Astrocyte (in vitro differentiated cells and primary cell): ENCODE data around the gene PKNOX2. TPM values are rescaled to one million over a fixed set of nuclear protein-coding genes. Genes with fewer than 3 reads are reported as not detected.

ENCODE experiments used
- DNase-seq: peaks from one replicate; pipeline ENCODE4 v3.0.0-alpha.2; 2010; ENCODE audit warnings: low read depth
- FAIRE-seq: peaks from 2 replicates; lab custom pipeline; 2011; peaks lifted over from hg19 to GRCh38; lab: Jason Lieb, UNC
- H2AFZ ChIP-seq: 2 replicates; pipeline ENCODE4 v1.6.0; 2012; ENCODE audit warnings: low read depth, low read length, inconsistent platforms
- H3K27ac ChIP-seq: 2 replicates; pipeline ENCODE4 v1.5.1; 2011; ENCODE audit warnings: low read depth, low read length, inconsistent platforms
- H3K27me3 ChIP-seq: 2 replicates; pipeline ENCODE4 v1.6.0; 2011; ENCODE audit warnings: low read length, inconsistent platforms; ENCODE audit not compliant: insufficient read depth
- H3K36me3 ChIP-seq: 2 replicates; pipeline ENCODE4 v1.5.1; 2011; ENCODE audit warnings: low read length, inconsistent platforms; ENCODE audit not compliant: insufficient read depth
- H3K4me1 ChIP-seq: 2 replicates; pipeline ENCODE4 v1.5.1; 2011; ENCODE audit warnings: low read length, inconsistent platforms; ENCODE audit not compliant: insufficient read depth
- H3K4me2 ChIP-seq: 2 replicates; pipeline ENCODE4 v1.6.0; 2012; ENCODE audit warnings: low read length, inconsistent platforms
- H3K4me3 ChIP-seq: 2 replicates; pipeline ENCODE4 v1.5.1; 2011; ENCODE audit warnings: low read depth, mild to moderate bottlenecking, low read length, inconsistent platforms; ENCODE audit not compliant: insufficient read depth
- H3K79me2 ChIP-seq: 2 replicates; pipeline ENCODE4 v1.6.0; 2012; ENCODE audit warnings: mild to moderate bottlenecking, low read length, inconsistent platforms; ENCODE audit not compliant: insufficient read depth
- H3K9ac ChIP-seq: 2 replicates; pipeline ENCODE4 v1.6.0; 2012; ENCODE audit warnings: mild to moderate bottlenecking, low read length, inconsistent platforms
- H3K9me3 ChIP-seq: 2 replicates; pipeline ENCODE4 v1.5.1; 2012; ENCODE audit warnings: low read depth, mild to moderate bottlenecking, low read length, inconsistent platforms; ENCODE audit not compliant: insufficient read depth
- H4K20me1 ChIP-seq: 2 replicates; pipeline ENCODE4 v1.6.0; 2012; ENCODE audit warnings: low read length, inconsistent platforms; ENCODE audit not compliant: insufficient read depth
- H3K27ac Mint-ChIP-seq: one replicate; pipeline ENCODE4 v1.8.0; 2021; ENCODE audit warnings: mild to moderate bottlenecking, mixed read lengths; ENCODE audit not compliant: unreplicated experiment
- H3K27me3 Mint-ChIP-seq: one replicate; pipeline ENCODE4 v1.8.0; 2021; ENCODE audit warnings: low read depth, mixed read lengths; ENCODE audit not compliant: unreplicated experiment
- H3K36me3 Mint-ChIP-seq: one replicate; pipeline ENCODE4 v1.8.0; 2021; ENCODE audit warnings: low read depth, mixed read lengths; ENCODE audit not compliant: unreplicated experiment
- H3K4me1 Mint-ChIP-seq: one replicate; pipeline ENCODE4 v1.8.0; 2021; ENCODE audit warnings: low read depth, mixed read lengths; ENCODE audit not compliant: unreplicated experiment
- H3K4me3 Mint-ChIP-seq: one replicate; pipeline ENCODE4 v1.8.0; 2021; ENCODE audit warnings: mild to moderate bottlenecking, moderate library complexity, mixed read lengths; ENCODE audit not compliant: unreplicated experiment
- H3K9me3 Mint-ChIP-seq: one replicate; pipeline ENCODE4 v1.8.0; 2021; ENCODE audit warnings: mild to moderate bottlenecking, mixed read lengths; ENCODE audit not compliant: unreplicated experiment
- EZH2 ChIP-seq: IDR thresholded peaks from 2 replicates; pipeline ENCODE4 v1.6.1; 2012; ENCODE audit warnings: mild to moderate bottlenecking, low read length, inconsistent platforms; ENCODE audit not compliant: insufficient read depth
- total RNA-seq: library from RNA; stranded (reverse); gene quantifications from 2 replicates; pipeline ENCODE4 v1.2.1, GENCODE V29; 2021
- TF ChIP-seq, protein P1 (sequence below): IDR thresholded peaks from 2 replicates; pipeline ENCODE4 v1.5.1; 2011; ENCODE audit warnings: low read depth, mild to moderate bottlenecking, inconsistent platforms, low read length, moderate library complexity; ENCODE audit not compliant: insufficient read depth

Gene PKNOX2
- total RNA-seq, 1 donor from 2014 or later, result 53.4 TPM

DNA sequence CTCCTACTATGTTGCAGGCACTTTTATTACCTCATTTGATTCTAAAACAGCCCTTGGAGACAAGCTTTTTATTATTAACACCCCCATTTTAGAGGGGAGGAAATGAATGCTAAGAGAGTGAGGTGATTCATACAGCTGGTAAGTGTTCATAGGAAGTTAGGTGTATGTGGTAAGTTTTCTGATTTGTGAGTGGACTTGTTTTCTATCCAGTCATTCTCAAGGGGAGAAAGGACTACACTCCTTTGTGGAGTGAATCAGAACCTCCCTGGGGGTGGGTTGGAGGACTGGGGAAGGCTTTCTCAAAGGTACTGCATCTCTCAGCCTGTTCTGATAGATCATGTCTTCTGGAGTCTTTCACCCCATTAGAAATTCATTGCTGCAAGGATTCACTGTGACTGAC, 23.5 kb downstream of the PKNOX2 start:
- Histone ChIP-seq H3K9me3 (no peaks in the 10 kb centered on the region), H3K36me3 (no peaks in the 10 kb centered on the region), H2AFZ (no peak overlapping the region), H3K4me2 (peak overlapping the region; percentile 24), H3K79me2 (peaks cover 18% of the 10 kb centered on the region), H3K4me3 (no peak overlapping the region), H3K27me3 (no peaks in the 10 kb centered on the region), H3K9ac (no peak overlapping the region), H3K4me1 (peaks cover 10% of the 10 kb centered on the region), H4K20me1 (peaks cover 37% of the 10 kb centered on the region), H3K27ac (no peak overlapping the region)
- no peaks in the 10 kb centered on the region for H3K27me3 Mint-ChIP-seq
- FAIRE-seq, result no peak
- H3K27ac Mint-ChIP-seq, result no peak overlapping the region
- no peaks in the 10 kb centered on the region for H3K9me3 Mint-ChIP-seq
- H3K4me1 Mint-ChIP-seq, result peaks cover 43% of the 10 kb centered on the region
- H3K36me3 Mint-ChIP-seq, result peaks cover 27% of the 10 kb centered on the region
- TF ChIP-seq, protein P1, sequence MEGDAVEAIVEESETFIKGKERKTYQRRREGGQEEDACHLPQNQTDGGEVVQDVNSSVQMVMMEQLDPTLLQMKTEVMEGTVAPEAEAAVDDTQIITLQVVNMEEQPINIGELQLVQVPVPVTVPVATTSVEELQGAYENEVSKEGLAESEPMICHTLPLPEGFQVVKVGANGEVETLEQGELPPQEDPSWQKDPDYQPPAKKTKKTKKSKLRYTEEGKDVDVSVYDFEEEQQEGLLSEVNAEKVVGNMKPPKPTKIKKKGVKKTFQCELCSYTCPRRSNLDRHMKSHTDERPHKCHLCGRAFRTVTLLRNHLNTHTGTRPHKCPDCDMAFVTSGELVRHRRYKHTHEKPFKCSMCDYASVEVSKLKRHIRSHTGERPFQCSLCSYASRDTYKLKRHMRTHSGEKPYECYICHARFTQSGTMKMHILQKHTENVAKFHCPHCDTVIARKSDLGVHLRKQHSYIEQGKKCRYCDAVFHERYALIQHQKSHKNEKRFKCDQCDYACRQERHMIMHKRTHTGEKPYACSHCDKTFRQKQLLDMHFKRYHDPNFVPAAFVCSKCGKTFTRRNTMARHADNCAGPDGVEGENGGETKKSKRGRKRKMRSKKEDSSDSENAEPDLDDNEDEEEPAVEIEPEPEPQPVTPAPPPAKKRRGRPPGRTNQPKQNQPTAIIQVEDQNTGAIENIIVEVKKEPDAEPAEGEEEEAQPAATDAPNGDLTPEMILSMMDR, result no peak
- TF ChIP-seq EZH2, result no peak
- peak; percentile 61 for DNase-seq
- H3K4me3 Mint-ChIP-seq, result no peak overlapping the region

DNA sequence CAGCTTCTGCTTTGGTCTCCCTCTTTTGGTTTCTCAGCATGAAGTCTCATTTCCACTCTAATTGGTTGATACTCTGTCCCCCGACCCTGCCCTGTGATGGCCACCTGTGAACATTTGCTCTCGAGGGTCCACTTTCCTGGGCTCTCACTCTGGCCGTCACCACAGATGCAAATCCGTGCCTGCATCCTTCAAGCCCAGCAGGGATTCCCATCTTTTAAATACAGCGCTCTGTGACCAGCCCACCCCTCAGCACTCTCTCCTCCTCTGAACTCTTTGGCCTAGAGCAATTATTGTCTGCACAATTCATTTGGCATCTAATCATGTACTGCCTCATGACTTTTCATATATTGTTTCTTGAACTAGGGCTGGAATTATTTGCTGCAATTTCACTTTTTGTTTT, 26.0 kb downstream of the PKNOX2 start:
- H3K4me1 Mint-ChIP-seq, result peaks cover 35% of the 10 kb centered on the region
- H3K4me3 ChIP-seq, result no peak overlapping the region
- DNase-seq (no peak), FAIRE-seq (no peak)
- H3K9me3 Mint-ChIP-seq, result peaks cover 3% of the 10 kb centered on the region
- H3K27me3 ChIP-seq, result no peaks in the 10 kb centered on the region
- H3K9me3 ChIP-seq, result no peaks in the 10 kb centered on the region
- no peak overlapping the region for H3K4me3 Mint-ChIP-seq
- H3K9ac ChIP-seq, result no peak overlapping the region
- peaks cover 10% of the 10 kb centered on the region for H3K4me1 ChIP-seq
- H4K20me1 ChIP-seq, result peaks cover 55% of the 10 kb centered on the region
- no peak for TF ChIP-seq EZH2
- TF ChIP-seq, protein P1, result no peak
- peaks cover 16% of the 10 kb centered on the region for H3K79me2 ChIP-seq
- no peak overlapping the region for H3K27ac Mint-ChIP-seq
- H3K36me3 ChIP-seq, result no peaks in the 10 kb centered on the region
- H3K27ac ChIP-seq, result no peak overlapping the region
- peaks cover 29% of the 10 kb centered on the region for H3K36me3 Mint-ChIP-seq
- H3K4me2 ChIP-seq, result no peak overlapping the region
- no peak overlapping the region for H2AFZ ChIP-seq
- H3K27me3 Mint-ChIP-seq, result no peaks in the 10 kb centered on the region

DNA sequence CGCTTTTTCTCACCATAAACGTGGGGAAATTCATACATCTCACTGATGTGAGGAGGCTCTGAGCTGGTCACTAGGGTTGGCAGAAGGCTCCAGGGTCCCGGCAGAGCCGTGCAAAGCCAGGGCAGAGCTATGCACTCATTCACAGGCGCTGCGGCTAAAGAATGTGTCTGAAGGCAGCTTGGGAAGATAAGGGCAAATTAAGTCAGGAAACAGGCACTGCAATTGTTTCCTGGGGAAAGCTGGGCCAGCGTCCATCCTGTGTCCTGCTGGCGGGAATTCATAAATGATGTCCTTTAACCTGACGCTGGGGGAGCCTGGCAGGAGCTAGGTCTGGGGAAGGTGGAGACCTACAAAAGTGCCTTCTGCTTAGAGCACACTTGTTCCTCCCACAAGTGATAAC, 27.6 kb downstream of the PKNOX2 start:
- TF ChIP-seq EZH2, result no peak
- TF ChIP-seq, protein P1, result no peak
- Histone ChIP-seq H3K27ac (no peak overlapping the region), H3K36me3 (no peaks in the 10 kb centered on the region), H3K4me1 (peaks cover 10% of the 10 kb centered on the region), H3K9ac (no peak overlapping the region), H3K79me2 (peaks cover 17% of the 10 kb centered on the region), H3K4me3 (no peak overlapping the region), H3K4me2 (no peak overlapping the region), H2AFZ (no peak overlapping the region), H4K20me1 (peaks cover 71% of the 10 kb centered on the region), H3K27me3 (no peaks in the 10 kb centered on the region), H3K9me3 (no peaks in the 10 kb centered on the region)
- Mint-ChIP-seq H3K4me3 (no peak overlapping the region), H3K9me3 (peaks cover 3% of the 10 kb centered on the region), H3K27ac (peak overlapping the region; percentile 50), H3K4me1 (peaks cover 29% of the 10 kb centered on the region), H3K36me3 (peaks cover 34% of the 10 kb centered on the region), H3K27me3 (no peaks in the 10 kb centered on the region)
- FAIRE-seq, result no peak
- peak; percentile 33 for DNase-seq
